Loucy (cell line): ENCODE results near the gene NREP.
A peak's percentile ranks its signal among the peaks of the same experiment; 100 is the strongest.

Experiments used
- H2AFZ ChIP-seq: fragments of 200-600 bp; sonication (generic); 2 replicates; pipeline ENCODE4 v1.6.0; 2016; ENCODE audit warnings: antibody characterized with exemption, mild to moderate bottlenecking, low read length, moderate library complexity
- H3F3A ChIP-seq: fragments of 200-600 bp; 2 replicates; pipeline ENCODE4 v1.6.0; 2016; ENCODE audit warnings: antibody characterized with exemption, low read depth, mild to moderate bottlenecking
- H3K27me3 ChIP-seq: fragments of 200-600 bp; sonication (generic); 2 replicates; pipeline ENCODE4 v1.6.1; 2014; ENCODE audit warnings: low read length, mild to moderate bottlenecking; ENCODE audit not compliant: insufficient read depth, poor library complexity, severe bottlenecking
- H3K36me3 ChIP-seq: fragments of 200-600 bp; sonication (generic); 2 replicates; pipeline ENCODE4 v1.6.1; 2016; ENCODE audit warnings: low read length; ENCODE audit not compliant: insufficient read depth
- H3K4me1 ChIP-seq: fragments of 200-600 bp; sonication (generic); 2 replicates; pipeline ENCODE4 v1.5.1; 2014; ENCODE audit warnings: low read length, mild to moderate bottlenecking; ENCODE audit not compliant: insufficient read depth, poor library complexity, severe bottlenecking
- H3K4me2 ChIP-seq: fragments of 200-600 bp; sonication (generic); 2 replicates; pipeline ENCODE4 v1.6.0; 2014; ENCODE audit warnings: antibody characterized with exemption, low read length, low read depth, mild to moderate bottlenecking; ENCODE audit not compliant: poor library complexity, severe bottlenecking
- H3K4me3 ChIP-seq: fragments of 200-600 bp; sonication (generic); 2 replicates; pipeline ENCODE4 v1.5.1; 2014; ENCODE audit warnings: low read length, mild to moderate bottlenecking, mixed read lengths; ENCODE audit not compliant: poor library complexity, severe bottlenecking
- H3K79me2 ChIP-seq: fragments of 200-600 bp; sonication (generic); 2 replicates; pipeline ENCODE4 v1.6.1; 2014; ENCODE audit warnings: low read length; ENCODE audit not compliant: insufficient read depth
- H3K9ac ChIP-seq: fragments of 200-600 bp; sonication (generic); 2 replicates; pipeline ENCODE4 v1.6.0; 2014; ENCODE audit warnings: mild to moderate bottlenecking, low read depth, low read length, moderate library complexity; ENCODE audit not compliant: poor library complexity, severe bottlenecking
- H3K9me2 ChIP-seq: fragments of 200-600 bp; sonication (generic); replicated peaks from 2 replicates; pipeline ENCODE4 v1.6.1; 2016; ENCODE audit warnings: low read depth, low read length, mixed read lengths
- H3K9me3 ChIP-seq: fragments of 200-600 bp; sonication (generic); 2 replicates; pipeline ENCODE4 v1.6.1; 2014; ENCODE audit warnings: mild to moderate bottlenecking, antibody characterized with exemption, low read length, low read depth; ENCODE audit not compliant: insufficient read depth
- H4K20me1 ChIP-seq: fragments of 200-600 bp; sonication (generic); 2 replicates; pipeline ENCODE4 v1.6.0; 2014; ENCODE audit warnings: antibody characterized with exemption, low read length, mild to moderate bottlenecking; ENCODE audit not compliant: insufficient read depth, poor library complexity, severe bottlenecking
- CTCF ChIP-seq: fragments of 200-600 bp; sonication (generic); conservative IDR thresholded peaks from 2 replicates; pipeline ENCODE4 v1.5.1; 2014; ENCODE audit warnings: mild to moderate bottlenecking, antibody characterized with exemption, low read length
- EZH2phosphoT487 ChIP-seq: fragments of 200-600 bp; IDR thresholded peaks from 2 replicates; pipeline ENCODE4 v1.6.1; 2018; ENCODE audit warnings: antibody characterized with exemption, mild to moderate bottlenecking, moderate library complexity, borderline replicate concordance

The NREP gene

GRCh38 chr5:111756581-111757354 is at the start of gene NREP:
Gene NREP, minus strand, starts transcription at chr5:111757194. Its CDS starts 1,422 bp downstream, at chr5:111755772.
- peaks cover 52% of the 10 kb centered on the region for H3K79me2 ChIP-seq
- peak within 1 kb of the TSS; percentile 87 for H3K4me3 ChIP-seq
- H3K27me3 ChIP-seq: no peaks in the 10 kb centered on the region
- no peak within 1 kb of the TSS for H2AFZ ChIP-seq
- H3K4me1 ChIP-seq: peaks cover 59% of the 10 kb centered on the region
- no peaks in the 10 kb centered on the region for H3K9me2 ChIP-seq
- H3K36me3 ChIP-seq: no peaks in the 10 kb centered on the region
- no peaks in the 10 kb centered on the region for H3K9me3 ChIP-seq
- H3F3A ChIP-seq: no peaks in the 10 kb centered on the region
- H3K9ac ChIP-seq: peak within 1 kb of the TSS; percentile 98
- H4K20me1 ChIP-seq: peaks cover 38% of the 10 kb centered on the region
- TF ChIP-seq CTCF (no peak), EZH2phosphoT487 (no peak)
- H3K4me2 ChIP-seq: peak within 1 kb of the TSS; percentile 86

- no peaks in the 10 kb centered on the region for H3K79me2 ChIP-seq
- no peak overlapping the region for H3K4me3 ChIP-seq
- no peak for TF ChIP-seq CTCF
- H3K4me2 ChIP-seq: peak overlapping the region; percentile 25
- no peaks in the 10 kb centered on the region for H3K27me3 ChIP-seq
- no peaks in the 10 kb centered on the region for H3K9me3 ChIP-seq
- H4K20me1 ChIP-seq: no peaks in the 10 kb centered on the region
- no peaks in the 10 kb centered on the region for H3F3A ChIP-seq
- H2AFZ ChIP-seq: no peak overlapping the region
- H3K9me2 ChIP-seq: no peaks in the 10 kb centered on the region
- no peaks in the 10 kb centered on the region for H3K36me3 ChIP-seq
- H3K4me1 ChIP-seq: peaks cover 6% of the 10 kb centered on the region
- no peak overlapping the region for H3K9ac ChIP-seq
Measured at GRCh38 chr5:111806753-111807152, 49.8 kb upstream of the NREP start.

- no peak overlapping the region for H2AFZ ChIP-seq
- TF ChIP-seq CTCF (no peak), EZH2phosphoT487 (no peak)
- no peaks in the 10 kb centered on the region for H3K9me2 ChIP-seq
Measured at GRCh38 chr5:111806156-111806555, 49.2 kb upstream of the NREP start.

More at GRCh38 chr5:111806156-111806555, 49.2 kb upstream of the NREP start:
- H3K36me3 ChIP-seq: no peaks in the 10 kb centered on the region
- no peak overlapping the region for H3K4me3 ChIP-seq
- H3K27me3 ChIP-seq: no peaks in the 10 kb centered on the region
- H3K9ac ChIP-seq: no peak overlapping the region
- peak overlapping the region; percentile 25 for H3K4me2 ChIP-seq
- no peaks in the 10 kb centered on the region for H4K20me1 ChIP-seq
- H3K4me1 ChIP-seq: peaks cover 6% of the 10 kb centered on the region
- no peaks in the 10 kb centered on the region for H3F3A ChIP-seq
- no peaks in the 10 kb centered on the region for H3K9me3 ChIP-seq
- no peaks in the 10 kb centered on the region for H3K79me2 ChIP-seq
